NCI-H82 (cell line): ENCODE data around the gene UNK.
A peak's percentile ranks its signal among the peaks of the same experiment; 100 is the strongest.

Source experiments
- DNase-seq: peaks from one replicate; lab custom pipeline; 2025; lab: John Stamatoyannopoulos, UW

The UNK gene

DNA sequence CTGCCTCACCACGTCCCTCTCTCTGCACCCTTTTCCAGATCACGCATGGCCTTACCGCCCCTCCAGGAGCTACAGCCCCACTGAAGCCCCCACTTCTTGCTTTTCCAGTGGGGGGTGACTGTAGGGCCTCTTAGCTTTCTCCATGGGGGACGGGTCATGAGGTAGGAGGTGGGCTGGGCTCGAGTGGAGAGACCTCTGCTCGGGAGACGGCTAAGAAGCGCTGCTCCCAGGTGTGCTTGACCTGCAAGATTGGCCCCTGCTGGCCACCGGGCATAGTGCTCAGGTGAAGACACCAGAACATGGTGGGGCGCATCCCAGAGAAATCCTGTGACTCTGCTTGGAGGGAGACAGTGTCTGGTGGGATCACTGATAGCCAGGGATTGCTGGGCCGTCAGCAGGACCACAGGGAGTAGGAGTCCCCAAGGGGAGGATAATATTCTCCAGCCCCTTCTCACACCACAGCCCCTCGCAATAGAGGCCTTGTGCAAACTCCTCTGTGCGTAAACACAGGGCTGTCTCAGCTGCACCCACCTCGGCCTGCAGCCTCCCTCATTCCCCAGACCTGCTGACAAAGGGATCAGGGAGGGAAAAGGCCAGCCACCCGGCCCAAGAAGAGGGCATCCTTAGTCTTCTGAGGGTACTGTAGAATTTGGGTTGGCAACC is 10.7 kb upstream of the UNK start:
- DNase-seq, result no peak

DNA sequence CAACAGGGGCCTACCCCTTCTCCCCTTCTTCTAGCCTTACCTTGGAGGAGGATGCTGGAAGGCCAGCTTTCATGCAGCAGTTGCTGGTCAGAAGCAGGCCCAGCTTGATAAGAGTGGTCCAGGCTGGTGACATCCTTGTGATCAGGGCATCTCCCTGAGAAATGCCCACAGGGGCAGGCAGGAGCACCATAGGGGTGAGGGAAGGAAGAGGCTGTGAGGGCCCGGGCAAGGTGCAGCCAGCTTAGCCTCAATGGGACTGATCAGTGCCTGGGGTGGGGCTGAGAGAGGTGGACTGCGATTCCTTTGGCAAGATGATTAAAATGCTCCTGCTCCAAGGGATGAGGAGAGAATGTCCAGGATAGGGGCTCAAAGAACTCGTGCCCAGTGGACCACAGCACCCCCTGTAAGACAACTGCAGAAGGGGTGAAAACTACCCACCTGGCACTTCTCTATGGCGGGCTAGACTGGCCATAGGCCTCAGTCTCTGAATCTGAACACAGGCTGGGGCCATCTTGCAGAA is 10.1 kb upstream of the UNK start:
- DNase-seq, result no peak

DNA sequence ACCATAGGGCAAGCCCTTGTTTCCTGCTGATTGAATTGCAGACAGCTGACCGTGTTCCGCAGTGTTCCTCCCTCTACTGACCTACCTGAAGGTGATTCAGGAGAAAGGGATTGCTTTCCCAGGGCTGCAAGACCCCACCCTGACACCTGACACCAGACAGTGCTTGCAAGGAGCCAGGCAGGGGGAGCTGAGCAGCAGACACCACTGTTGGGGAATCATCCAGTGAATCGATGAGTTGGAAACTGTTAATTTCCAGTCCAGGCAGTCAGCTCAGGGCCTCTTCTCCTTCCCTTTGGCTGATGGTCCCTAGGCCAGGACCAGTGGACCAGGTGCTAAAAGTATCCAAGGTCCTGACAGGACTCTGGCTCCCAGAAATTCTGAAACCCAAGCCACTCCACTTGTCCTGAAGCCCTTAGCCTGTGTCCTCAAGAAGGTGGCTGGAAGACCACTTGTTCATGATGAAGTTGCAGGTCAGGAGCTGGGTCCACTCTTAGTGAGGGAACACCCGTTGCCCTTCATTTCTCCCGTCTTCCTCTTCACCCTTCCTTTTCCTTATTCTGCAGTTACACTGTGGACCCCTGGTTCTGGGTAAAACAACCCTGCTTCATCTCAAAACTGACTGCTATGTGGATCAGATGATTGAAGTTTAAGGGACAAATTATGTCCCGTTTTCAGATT is 9.5 kb upstream of the UNK start:
- peak; percentile 50 for DNase-seq

DNA sequence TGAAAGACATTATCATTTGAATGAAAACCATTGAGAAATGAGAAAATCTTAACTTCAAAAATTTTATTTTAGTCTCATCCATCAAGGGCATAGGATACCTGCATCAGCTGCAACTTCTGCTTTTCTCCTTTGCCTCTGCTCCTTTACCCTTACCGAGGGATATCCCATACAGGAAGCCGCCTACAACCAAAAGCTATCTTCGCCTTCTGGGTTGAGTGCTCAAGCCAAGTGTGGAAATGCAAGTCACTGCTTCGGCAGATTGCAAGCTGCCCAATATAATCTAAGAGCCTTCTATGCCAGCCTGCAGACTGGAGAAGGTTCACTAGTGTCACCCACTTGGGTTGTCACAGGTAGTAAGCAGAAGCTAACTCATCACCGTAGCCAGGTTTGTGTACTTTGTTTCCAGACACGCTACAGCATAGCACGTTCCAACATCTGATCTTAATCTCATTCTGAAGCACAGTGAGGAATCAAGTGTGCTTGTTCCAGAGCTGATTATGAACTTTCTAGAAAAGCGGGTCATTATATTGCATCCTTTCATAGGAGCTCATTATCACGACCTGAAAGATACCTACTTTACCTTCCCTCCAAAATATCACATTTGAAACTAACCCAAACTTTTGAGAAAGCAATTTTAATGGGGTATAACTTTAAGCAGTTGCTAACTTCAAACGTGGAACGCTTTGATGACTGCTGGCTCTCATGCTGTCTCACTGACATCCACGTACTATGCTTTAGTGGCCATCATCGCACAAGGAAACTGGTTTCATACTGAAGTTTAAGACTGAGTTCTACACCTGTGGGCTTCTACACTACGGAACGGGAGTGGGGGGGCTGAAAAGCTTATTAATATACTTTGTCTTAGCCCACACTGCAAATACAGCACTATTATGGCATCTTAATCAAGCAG is 8.0 kb upstream of the UNK start:
- DNase-seq, result peak; percentile 33

DNA sequence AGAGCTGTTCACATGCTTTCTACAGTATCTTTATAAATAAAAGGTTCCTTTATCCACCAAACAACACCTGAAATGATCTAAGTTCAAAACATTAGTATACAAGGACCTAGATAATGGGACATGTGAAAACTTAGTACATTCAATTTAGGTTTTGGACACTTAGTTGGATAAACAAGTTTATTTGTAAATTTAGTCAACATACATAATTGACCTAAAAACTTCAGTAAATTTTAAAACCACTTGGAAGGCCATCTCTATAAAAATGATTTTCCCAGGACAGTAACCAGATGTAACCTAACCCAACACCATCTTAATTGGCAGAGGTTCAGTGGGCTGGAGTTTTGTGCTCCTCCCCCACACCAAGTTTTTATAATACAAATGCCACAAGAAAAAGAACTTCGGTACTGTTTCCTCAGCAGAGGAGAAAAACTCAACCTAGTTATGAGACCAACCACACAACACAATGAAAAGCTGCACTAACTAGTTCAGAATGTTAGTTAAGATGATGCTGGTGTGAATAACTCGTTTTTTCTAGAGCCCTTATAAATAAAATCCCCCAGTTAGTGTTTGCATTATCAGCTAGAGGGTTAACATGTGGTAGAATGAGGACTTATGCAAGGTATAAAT is 7.2 kb upstream of the UNK start:
- no peak for DNase-seq

DNA sequence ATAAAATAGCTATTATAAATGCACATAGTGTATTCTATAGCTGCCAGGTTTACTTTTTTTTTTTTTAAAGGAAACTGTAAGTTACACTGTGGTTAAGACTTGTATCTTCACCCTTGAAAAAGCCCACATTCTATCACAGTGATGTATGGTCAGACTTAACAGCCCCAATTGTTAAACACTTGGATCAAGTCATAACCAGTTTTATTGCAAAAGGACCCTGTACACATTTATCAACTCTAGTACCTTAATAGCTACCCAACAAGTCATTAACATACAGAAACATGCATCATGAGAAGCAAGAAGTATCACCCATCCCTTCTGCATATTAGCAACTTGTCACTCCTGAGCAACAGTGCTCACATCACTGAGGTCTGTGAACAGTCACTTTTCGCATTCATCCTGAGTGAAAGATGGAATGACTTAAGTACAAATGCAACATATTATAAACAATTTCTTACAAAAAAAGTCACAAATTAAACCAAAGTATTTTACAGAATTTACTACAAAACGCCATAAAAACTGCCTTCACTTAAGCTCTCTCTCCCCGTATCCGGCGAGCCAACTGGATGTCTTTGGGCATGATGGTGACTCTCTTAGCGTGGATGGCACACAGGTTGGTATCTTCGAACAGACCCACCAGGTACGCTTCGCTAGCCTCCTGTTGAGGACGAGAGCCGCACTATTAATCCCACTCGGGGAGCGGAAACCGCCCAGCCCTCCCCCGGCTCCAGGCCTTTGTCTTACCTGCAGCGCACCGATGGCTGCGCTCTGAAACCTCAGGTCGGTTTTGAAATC is 6.3 kb upstream of the UNK start:
- peak; percentile 61 for DNase-seq

DNA sequence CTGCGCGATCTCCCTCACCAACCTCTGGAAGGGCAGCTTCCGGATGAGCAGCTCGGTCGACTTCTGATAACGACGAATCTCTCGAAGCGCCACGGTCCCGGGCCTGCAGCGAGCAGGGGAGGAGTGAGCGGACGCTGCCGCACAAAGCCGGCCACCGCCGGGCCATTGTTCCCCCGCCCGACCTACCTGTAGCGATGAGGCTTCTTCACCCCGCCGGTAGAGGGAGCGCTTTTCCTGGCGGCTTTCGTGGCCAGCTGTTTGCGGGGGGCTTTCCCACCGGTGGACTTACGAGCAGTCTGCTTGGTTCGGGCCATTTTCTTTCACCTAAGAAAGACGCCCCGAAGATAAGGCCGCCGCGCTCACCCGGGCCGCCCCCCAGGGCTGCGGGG is 5.8 kb upstream of the UNK start:
- DNase-seq, result peak; percentile 90

DNA sequence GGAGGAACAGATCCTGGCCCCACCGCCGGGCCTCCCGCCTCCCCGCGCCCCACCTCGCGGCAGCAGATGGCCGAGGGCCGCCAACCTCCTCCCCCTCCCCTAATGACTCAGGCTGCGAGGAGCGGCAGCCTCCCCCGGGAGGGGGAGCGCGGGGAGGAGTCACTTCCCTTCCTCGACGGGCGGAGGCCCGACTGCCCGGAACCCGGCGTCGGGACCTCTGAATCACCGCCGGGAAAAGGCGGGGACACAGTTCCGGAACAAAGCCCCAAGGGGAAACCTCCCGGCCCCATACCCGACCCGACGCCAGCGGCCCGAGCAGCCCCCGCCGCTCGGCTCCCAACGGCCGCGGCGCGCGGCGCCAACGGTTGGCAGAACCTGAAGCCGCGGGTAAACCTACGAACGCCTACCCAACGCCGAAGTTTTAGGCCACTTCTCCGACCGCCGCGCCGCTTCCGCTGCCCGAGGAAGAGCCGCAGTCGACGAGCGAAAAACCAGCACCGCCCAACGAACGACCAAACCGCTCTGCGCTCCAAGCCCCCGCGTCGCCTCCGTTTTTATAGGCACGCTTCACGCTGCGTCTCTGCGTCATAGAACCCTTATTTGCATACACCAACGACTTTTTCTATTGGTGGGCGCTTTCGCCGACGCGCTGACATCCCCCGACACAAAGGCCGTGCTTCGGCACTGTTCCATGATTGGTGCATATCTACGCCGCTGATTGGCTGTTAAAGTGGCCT is 5.2 kb upstream of the UNK start:
- DNase-seq, result peak; percentile 100

DNA sequence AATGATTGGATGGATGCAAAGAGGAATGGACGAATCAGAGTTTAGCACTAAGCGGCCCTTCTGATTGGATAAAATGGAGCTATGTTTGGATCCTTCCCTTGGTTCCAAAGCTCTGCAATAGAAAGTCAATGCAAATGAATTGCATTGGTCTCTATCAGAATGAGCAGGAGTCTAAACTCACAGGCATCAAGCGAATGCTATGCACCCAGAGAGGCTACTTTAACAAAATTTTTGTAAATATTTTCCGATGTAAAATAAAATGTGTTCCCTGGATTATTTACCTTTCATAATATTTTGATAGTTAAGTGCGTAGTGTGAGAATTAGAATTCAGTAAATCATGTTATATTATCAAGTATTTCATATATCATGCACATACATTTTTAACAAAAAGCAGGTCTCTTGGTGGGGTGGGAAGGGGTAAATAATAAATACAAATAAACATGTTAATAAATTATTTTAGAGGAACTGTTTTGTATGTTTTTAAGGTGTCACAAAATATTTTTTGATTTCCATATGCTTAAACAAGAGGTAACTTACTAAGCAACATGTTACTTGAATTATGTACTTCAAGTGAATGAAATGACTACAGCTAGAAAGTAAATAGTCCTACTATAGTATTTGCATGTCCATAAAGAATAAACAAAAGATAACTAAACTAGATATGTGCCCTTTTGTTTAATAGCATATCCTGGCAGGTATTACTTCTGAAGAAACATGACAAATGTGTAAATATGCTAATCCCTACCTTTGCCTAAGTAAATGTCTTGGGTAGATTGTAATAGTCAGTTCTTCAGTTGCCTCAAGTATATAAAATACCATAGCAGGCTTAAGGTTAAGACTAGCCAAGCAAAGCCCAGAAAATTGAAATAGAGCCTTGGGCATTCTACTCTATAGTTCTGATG is 4.4 kb upstream of the UNK start:
- DNase-seq, result no peak

DNA sequence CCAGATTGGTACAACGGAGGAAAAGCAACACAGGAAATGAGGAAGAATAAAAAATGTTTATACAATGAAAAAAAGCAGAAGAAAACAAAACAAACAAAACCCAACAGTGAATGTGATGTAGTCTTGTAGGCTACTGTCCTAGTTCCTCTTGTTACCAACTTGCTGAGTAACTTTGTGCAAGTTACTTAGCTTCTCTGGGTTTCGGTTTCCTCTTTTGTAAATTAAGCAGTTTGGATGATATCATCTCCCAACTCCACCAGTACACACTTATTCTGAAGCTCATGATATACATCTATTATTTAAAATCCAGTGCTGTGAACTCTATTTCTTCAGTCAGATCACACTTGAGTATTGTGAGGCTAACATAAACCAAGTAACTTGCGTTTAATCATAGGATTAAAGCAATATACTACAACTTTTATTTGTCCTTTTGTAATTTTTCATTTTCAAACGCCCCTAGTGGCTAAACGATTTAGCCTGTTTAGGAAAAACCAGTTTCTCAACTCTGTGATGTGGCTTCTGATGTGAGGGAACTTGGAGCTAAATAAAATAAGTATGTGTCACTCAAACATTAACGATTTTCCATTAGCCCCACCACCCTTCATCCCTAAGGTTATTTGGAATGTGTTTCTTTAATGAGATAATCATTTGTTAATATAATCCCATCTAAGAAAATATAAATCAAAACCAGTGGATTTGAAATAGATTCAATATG is 1.4 kb upstream of the UNK start:
- peak; percentile 49 for DNase-seq

DNA sequence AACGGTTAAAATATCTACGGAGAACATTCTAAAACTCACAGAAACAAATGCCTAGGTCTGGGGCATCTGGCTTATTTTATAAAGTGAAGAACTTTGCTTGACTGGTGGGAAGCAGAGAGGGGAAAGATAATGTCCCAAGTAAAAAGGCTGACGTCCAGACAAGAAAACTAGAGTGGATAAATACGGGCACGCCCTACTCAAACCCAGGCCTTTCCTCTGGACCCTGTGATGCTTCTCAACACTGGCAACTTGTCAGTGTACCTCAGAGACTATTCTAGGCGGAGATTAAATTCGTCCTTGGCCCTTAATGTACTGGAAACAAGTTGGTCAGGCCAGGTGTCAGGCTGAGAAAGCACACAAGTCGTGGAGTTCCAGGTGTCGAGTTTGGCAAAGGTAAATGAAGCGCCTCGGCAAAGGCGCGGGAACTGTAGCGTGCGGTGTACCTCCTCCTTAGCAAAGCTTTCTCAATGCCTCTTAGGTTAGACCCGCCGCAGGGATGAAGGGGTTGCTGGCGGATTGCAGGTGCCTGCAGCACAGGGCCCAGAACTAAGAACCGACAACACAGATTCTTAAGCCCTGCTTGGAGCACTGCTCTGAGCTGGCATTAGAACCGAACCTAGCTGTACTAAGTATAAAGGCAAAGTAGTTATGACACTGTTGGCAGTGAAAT is 668 bp upstream of the UNK start:
- DNase-seq, result no peak

DNA sequence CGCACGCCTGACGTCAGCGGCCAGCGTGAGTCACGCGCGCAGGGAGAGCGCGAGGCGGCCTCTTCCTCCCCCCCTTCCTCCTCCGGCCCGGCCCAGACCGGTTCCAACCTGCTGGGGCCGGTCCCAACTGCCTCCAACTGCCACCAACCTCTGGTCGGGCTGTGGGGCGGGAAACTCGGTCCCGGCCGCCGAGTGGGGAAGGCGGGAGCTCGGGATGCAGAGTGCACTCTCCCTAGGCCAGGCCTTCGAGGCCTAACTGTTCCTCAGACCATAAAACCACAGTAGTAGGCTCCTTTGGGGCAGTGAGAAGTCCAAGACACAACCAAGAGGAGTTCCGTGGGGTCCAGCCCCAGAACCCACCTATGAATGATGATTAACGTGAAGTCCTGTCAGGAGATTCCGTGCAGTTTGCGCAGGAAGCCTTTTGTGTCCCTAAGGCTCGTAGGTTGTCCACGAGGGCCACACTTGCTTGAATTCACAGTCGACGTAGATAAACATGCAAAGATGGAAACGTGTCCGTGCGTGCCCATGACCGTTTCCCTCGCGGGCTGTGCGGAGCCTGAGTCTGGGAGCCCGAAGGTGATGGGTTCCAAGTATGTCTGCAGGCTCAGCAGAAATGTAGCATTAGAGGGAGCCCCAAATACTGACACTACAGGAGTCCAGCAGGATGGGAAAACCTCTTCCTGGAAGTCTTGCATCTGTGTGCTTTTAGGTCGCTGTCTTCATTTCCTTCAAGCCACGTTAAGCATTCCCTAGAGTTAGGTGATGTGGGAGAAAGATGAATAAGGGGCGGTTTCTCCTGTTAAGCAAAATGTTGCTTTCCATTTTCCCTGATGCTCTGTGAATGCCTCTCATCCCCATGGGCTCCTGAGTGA is 647 bp downstream of the UNK start:
- DNase-seq, result peak; percentile 95

DNA sequence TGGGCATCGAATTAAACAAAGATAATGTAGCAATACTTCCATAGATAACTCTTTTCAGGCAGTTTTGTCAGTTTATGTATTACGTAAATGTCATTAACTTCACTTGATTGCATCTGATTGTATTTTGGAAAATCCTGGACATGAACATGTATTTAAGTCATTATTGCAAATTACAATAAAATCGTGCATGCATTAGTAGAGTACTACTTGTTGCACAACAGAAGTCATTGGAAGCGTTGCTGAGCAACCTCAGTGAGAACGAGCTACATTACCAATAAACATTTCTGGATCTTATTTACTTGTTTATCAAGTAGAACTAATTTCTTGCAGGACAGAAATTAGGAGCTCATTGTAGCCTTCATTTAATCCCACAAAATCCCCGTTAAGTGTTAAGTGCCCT is 6.6 kb downstream of the UNK start:
- no peak for DNase-seq

DNA sequence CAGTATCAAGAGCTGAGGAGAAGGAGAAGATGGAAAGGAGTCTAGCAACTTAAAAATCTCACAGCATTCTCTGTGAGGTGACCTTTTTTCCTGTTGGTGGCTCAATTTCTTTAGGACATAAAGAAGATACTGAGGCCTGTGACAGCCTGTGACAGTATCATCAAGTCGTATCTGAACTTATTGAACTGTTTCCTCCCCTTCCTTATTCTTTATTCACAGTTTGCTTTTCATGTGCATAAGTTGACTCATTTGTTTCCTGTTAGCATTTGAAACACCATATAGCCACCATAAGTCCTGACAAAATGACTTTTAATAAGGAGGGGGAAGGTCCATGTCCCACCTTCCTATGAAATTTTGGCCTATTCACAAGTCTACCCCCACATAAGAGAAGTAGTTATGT is 8.9 kb downstream of the UNK start:
- no peak for DNase-seq

DNA sequence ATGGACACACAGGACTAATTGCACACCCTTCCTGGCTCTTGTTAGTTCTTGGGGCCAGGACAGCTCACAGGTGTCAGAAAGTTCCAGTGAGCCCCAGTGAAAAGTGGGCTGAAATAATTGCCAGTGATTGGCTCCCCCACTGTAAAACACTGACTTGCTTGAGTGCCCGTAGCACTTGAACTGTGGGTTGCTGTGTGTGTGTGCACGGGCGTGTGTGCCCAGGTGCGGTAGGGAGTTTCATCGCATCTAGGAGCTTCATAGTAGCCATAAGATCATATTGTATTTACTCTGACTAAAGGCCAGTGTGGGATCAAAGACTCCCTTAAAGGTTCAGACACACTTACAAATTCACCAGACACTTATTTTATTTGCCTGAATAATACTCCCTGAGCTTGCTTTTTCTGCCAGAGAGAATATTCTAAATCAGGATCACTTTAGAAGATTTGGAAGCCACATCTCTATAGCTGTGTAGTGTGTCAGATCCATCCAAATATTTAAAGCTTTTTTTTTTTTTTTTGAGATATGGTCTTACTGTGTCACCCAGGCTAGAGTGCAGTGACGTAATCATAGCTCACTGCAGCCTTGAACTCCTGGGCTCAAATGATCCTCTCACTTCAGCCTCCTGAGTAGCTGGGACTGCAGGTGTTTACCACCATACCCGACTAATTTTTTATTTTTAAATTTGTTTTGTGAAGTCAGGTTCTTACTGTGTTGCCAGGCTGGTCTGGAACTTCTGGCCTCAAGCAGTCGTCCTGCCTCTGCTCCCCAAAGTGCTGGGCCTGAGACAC is 11.4 kb downstream of the UNK start:
- no peak for DNase-seq

DNA sequence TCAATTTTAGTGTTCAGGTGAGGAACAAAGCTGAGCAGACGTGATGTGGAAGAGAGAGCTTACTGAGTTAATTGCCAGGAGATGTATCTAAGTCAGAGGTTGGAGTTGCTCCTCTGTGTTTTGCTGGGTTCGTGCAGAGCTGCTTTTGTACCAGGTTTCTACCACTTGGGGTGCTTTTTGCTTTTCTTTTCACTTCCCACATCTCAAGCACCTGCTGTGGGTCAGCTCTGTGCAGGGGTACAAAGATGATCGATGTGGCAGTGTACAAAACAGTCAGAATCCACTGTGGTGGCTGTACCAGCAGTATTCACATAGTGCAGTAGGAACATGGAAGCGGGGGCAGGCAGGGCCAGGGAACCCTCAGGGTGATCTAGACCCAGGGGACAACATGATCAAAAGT is 14.8 kb downstream of the UNK start:
- DNase-seq, result no peak

DNA sequence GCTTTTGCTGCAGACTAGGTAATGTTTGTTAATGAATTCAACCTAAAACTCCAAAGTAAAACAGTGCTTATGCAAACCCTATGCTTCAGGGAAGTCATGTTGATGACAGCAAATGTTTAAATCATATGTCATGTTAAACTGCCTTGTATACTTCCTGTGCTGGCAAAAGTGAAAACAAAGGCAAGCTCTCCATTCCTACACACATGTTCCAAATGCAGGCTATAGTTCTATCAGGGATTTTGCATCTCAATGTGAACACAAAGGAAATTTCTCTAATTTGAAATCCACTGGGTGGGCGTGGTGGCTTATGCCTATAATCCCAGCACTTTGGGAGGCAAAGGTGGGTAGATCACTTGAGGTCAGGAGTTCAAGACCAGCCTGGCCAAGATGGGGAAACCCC is 19.3 kb downstream of the UNK start:
- DNase-seq, result no peak
